Activated naive CD4-positive, alpha-beta T cell treated with anti-CD3 and anti-CD28 coated beads, Interleukin-2, amount 10 ng/mL, durations not matched to agents 7 days and 5 days (primary cell): ENCODE results near the gene SLC22A5.
"Not testable (repeated sequence)": the region's sequence is repeated elsewhere in the genome, so short reads cannot be mapped to it uniquely, and the experiment has no call there.

ENCODE experiments used
- CTCF ChIA-PET: fragments of 350-600 bp; sonication (Branson Sonifier 250); formaldehyde crosslinking; loops from one replicate; lab custom pipeline; 2021; ENCODE audit warnings: antibody characterized with exemption; lab: Charles Lee
- DNase-seq: peaks from one replicate; pipeline ENCODE4 v3.0.0-alpha.2; 2020
- H3K27ac Mint-ChIP-seq: one replicate; pipeline ENCODE4 v1.8.0; 2021; ENCODE audit warnings: mild to moderate bottlenecking, moderate library complexity, mixed read lengths
- H3K27me3 Mint-ChIP-seq: one replicate; pipeline ENCODE4 v1.8.0; 2021; ENCODE audit warnings: mild to moderate bottlenecking, mixed read lengths
- H3K36me3 Mint-ChIP-seq: one replicate; pipeline ENCODE4 v1.8.0; 2021; ENCODE audit warnings: mixed read lengths
- H3K4me1 Mint-ChIP-seq: one replicate; pipeline ENCODE4 v1.8.0; 2021; ENCODE audit warnings: mixed read lengths
- H3K4me3 Mint-ChIP-seq: one replicate; pipeline ENCODE4 v1.8.0; 2021; ENCODE audit warnings: mild to moderate bottlenecking, moderate library complexity, mixed read lengths
- H3K9me3 Mint-ChIP-seq: one replicate; pipeline ENCODE4 v1.8.0; 2021; ENCODE audit warnings: mixed read lengths

SLC22A5 gene

GRCh38 chr5:132435886-132436285 lies 66.4 kb downstream of the SLC22A5 start:
- H3K4me1 Mint-ChIP-seq, result peaks cover 91% of the 10 kb centered on the region
- no peak overlapping the region for H3K4me3 Mint-ChIP-seq
- peak; percentile 13 for DNase-seq
- no peaks in the 10 kb centered on the region for H3K27me3 Mint-ChIP-seq
- H3K9me3 Mint-ChIP-seq, result no peaks in the 10 kb centered on the region
- CTCF ChIA-PET, result interaction anchor here (1.0 to 2.3 kb wide), 2 partner anchors 9 to 65 kb away, joined by 4 to 5 read pairs; no protein-coding TSS in a partner anchor
- H3K27ac Mint-ChIP-seq, result peak overlapping the region; percentile 63
- H3K36me3 Mint-ChIP-seq, result peaks cover 64% of the 10 kb centered on the region

- H3K4me1 Mint-ChIP-seq, result peaks cover 89% of the 10 kb centered on the region
- CTCF ChIA-PET, result interaction anchor here (1.0 to 2.3 kb wide), 3 partner anchors 8 to 64 kb away, joined by 4 to 5 read pairs (median 5); no protein-coding TSS in a partner anchor
- H3K27me3 Mint-ChIP-seq, result no peaks in the 10 kb centered on the region
- DNase-seq, result no peak
- H3K27ac Mint-ChIP-seq, result peak overlapping the region; percentile 85
- no peaks in the 10 kb centered on the region for H3K9me3 Mint-ChIP-seq
- H3K36me3 Mint-ChIP-seq, result peaks cover 60% of the 10 kb centered on the region
- H3K4me3 Mint-ChIP-seq, result peak overlapping the region; percentile 55
These were observed 67.4 kb downstream of the SLC22A5 start for GRCh38 chr5:132436936-132437335.

GRCh38 chr5:132437604-132438266 lies 68.2 kb downstream of the SLC22A5 start:
- CTCF ChIA-PET, result interaction anchor here (0.6 to 2.3 kb wide), 5 partner anchors 9 to 63 kb away, joined by 3 to 5 read pairs (median 4); no protein-coding TSS in a partner anchor
- H3K4me1 Mint-ChIP-seq, result peaks cover 89% of the 10 kb centered on the region
- H3K27me3 Mint-ChIP-seq, result no peaks in the 10 kb centered on the region
- H3K36me3 Mint-ChIP-seq, result peaks cover 60% of the 10 kb centered on the region
- DNase-seq, result peak; percentile 78
- no peaks in the 10 kb centered on the region for H3K9me3 Mint-ChIP-seq
- peak overlapping the region; percentile 85 for H3K27ac Mint-ChIP-seq
- H3K4me3 Mint-ChIP-seq, result peak overlapping the region; percentile 55

- CTCF ChIA-PET, result interaction anchor here (0.6 to 1.0 kb wide), 3 partner anchors 12 to 63 kb away, joined by 3 to 4 read pairs (median 3); no protein-coding TSS in a partner anchor
These were observed 68.7 kb downstream of the SLC22A5 start for GRCh38 chr5:132438267-132438645.

GRCh38 chr5:132438917-132439316 lies 69.4 kb downstream of the SLC22A5 start:
- Mint-ChIP-seq H3K27me3 (no peaks in the 10 kb centered on the region), H3K36me3 (peaks cover 62% of the 10 kb centered on the region), H3K27ac (peak overlapping the region; percentile 51), H3K4me1 (peaks cover 95% of the 10 kb centered on the region), H3K4me3 (no peak overlapping the region), H3K9me3 (no peaks in the 10 kb centered on the region)
- CTCF ChIA-PET, result interaction anchor here (0.8 to 1.7 kb wide), 4 partner anchors 16 to 62 kb away, joined by 3 to 5 read pairs (median 4); no protein-coding TSS in a partner anchor
- no peak for DNase-seq

More at GRCh38 chr5:132438267-132438645, 68.7 kb downstream of the SLC22A5 start:
- Mint-ChIP-seq H3K27ac (peak overlapping the region; percentile 85), H3K4me1 (peaks cover 89% of the 10 kb centered on the region), H3K4me3 (peak overlapping the region; percentile 55), H3K36me3 (peaks cover 60% of the 10 kb centered on the region)
- H3K27me3 Mint-ChIP-seq, H3K9me3 Mint-ChIP-seq, DNase-seq: not testable (repeated sequence)

- H3K36me3 Mint-ChIP-seq, result peaks cover 61% of the 10 kb centered on the region
- DNase-seq, result peak; percentile 14
- no peaks in the 10 kb centered on the region for H3K9me3 Mint-ChIP-seq
- H3K4me3 Mint-ChIP-seq, result no peak overlapping the region
- no peaks in the 10 kb centered on the region for H3K27me3 Mint-ChIP-seq
- CTCF ChIA-PET, result interaction anchor here (0.9 to 1.7 kb wide), 3 partner anchors 15 to 52 kb away, joined by 3 to 5 read pairs (median 4); no protein-coding TSS in a partner anchor
- peaks cover 93% of the 10 kb centered on the region for H3K4me1 Mint-ChIP-seq
- H3K27ac Mint-ChIP-seq, result peak overlapping the region; percentile 51
These were observed 70.1 kb downstream of the SLC22A5 start for GRCh38 chr5:132439521-132440089.

GRCh38 chr5:132444061-132444460 lies 74.6 kb downstream of the SLC22A5 start:
- Mint-ChIP-seq H3K4me1 (peaks cover 85% of the 10 kb centered on the region), H3K36me3 (peaks cover 74% of the 10 kb centered on the region), H3K27ac (no peak overlapping the region), H3K4me3 (no peak overlapping the region), H3K27me3 (no peaks in the 10 kb centered on the region), H3K9me3 (no peaks in the 10 kb centered on the region)
- CTCF ChIA-PET, result interaction anchor here (0.8 kb wide), 1 partner anchor 57 kb away, joined by 3 read pairs; no protein-coding TSS in a partner anchor
- DNase-seq, result peak; percentile 16
